ENCODE results near the gene BNIP5. TPM values are rescaled to one million over a fixed set of nuclear protein-coding genes. Genes with fewer than 3 reads are reported as not detected.

The BNIP5 gene
- total and polyA plus RNA-seq, 10 donors: 0.05 TPM; not detected in 9

DNA sequence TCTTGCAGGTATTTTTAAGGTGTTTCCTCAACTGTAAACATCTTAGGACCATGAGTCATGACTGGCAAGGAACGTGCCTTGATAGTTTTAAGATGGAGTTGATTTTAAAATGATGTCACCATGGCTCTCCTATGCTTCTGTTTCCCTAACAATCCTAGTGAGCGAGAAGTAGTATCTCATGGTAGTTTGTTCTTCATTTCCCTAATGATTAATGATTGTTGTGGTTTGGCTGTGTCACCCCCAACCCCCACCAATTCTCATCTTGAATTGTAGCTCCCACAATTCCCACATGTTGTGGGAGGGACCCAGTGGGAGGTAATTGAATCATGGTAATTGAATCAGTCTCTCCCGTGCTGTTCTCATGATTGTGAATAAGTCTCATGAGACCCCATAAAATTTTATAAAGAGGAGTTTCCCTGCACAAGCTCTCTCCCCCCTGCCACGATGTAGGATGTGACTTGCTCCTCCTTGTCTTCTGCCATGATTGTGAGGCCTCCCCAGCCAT is 16.8 kb upstream of the BNIP5 start:
- intact Hi-C loops (cut with DNase I; ENCODE audit: low total_unique reads): loop anchor here (10.0 kb wide), 1 partner anchor 229 kb away; no protein-coding TSS in a partner anchor
- no peak for DNase-seq

DNA sequence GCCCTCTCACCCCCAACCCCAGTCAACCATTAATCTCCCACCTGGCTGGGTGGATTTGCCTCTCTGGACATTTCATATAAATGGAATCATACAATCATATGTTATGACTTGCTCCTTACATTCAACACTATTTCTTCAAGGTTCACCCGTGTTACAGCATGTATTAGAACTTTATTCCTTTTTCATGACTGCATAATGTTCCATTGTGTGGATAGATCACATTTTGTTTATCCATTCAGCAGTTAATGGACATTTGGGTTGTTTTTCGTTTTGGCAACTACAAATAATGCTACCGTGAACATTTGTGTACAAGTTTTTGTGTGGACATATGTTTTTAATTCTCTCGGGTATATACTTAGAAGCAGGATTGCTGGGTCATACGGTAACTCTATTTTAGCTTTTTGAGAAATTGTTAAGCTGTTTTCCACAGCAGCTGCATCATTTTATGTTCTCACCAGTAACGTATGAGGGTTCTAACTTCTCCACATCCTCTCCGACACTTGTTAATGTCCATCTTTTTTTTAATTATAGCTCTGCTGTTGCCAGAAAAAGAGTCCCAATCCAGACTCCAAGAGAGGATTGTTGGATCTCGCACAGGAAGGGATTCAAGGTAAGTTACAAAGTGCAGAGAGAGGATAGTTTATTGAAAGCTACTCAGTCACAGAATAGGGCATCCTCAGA is 15.9 kb upstream of the BNIP5 start:
- H3K36me3 ChIP-seq: no peaks in the 10 kb centered on the region
- intact Hi-C loops (cut with DNase I; ENCODE audit: low total_unique reads): loop anchor here (10.0 kb wide), 1 partner anchor 228 kb away; no protein-coding TSS in a partner anchor
- no peak for DNase-seq
- H3K4me1 ChIP-seq: peaks cover 0 to 20% (median 8%) of the 10 kb centered on the region in 6 donors
- no peak overlapping the region for H3K4me3 ChIP-seq
- 90 to 94% (median 91%) methylated on average over 8 of the region's 8 CpGs for WGBS, 5 donors
- no peak for TF ChIP-seq POLR2A (IDR thresholded peaks at IDR 0.05)
- TF ChIP-seq, protein P1, sequence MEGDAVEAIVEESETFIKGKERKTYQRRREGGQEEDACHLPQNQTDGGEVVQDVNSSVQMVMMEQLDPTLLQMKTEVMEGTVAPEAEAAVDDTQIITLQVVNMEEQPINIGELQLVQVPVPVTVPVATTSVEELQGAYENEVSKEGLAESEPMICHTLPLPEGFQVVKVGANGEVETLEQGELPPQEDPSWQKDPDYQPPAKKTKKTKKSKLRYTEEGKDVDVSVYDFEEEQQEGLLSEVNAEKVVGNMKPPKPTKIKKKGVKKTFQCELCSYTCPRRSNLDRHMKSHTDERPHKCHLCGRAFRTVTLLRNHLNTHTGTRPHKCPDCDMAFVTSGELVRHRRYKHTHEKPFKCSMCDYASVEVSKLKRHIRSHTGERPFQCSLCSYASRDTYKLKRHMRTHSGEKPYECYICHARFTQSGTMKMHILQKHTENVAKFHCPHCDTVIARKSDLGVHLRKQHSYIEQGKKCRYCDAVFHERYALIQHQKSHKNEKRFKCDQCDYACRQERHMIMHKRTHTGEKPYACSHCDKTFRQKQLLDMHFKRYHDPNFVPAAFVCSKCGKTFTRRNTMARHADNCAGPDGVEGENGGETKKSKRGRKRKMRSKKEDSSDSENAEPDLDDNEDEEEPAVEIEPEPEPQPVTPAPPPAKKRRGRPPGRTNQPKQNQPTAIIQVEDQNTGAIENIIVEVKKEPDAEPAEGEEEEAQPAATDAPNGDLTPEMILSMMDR (IDR thresholded peaks at IDR 0.05 in 8 of 11, conservative IDR thresholded peaks at IDR 0.05 in 3 of 11): no peak
- TF ChIP-seq POLR2AphosphoS5 (IDR thresholded peaks at IDR 0.05): no peak
- peaks cover 0 to 43% (median 0%) of the 10 kb centered on the region in 7 donors for H3K27me3 ChIP-seq (replicated peaks in 1 of 7)
- H3K27ac ChIP-seq: no peak overlapping the region
- H3K9me3 ChIP-seq: peaks cover 0 to 5% (median 0%) of the 10 kb centered on the region in 8 donors

More for the DNA sequence above, 16.8 kb upstream of the BNIP5 start:
- TF ChIP-seq POLR2A (IDR thresholded peaks at IDR 0.05): no peak
- no peak for TF ChIP-seq POLR2AphosphoS5 (IDR thresholded peaks at IDR 0.05)
- TF ChIP-seq, protein P1 (IDR thresholded peaks at IDR 0.05 in 8 of 11, conservative IDR thresholded peaks at IDR 0.05 in 3 of 11): no peak
- H3K27ac ChIP-seq: no peak overlapping the region
- WGBS, 5 donors: 75 to 83% (median 78%) methylated on average over 4 of the region's 4 CpGs
- H3K4me1 ChIP-seq: peaks cover 0 to 25% (median 14%) of the 10 kb centered on the region in 6 donors
- H3K9me3 ChIP-seq: peaks cover 0 to 5% (median 0%) of the 10 kb centered on the region in 8 donors
- peaks cover 0 to 40% (median 0%) of the 10 kb centered on the region in 7 donors for H3K27me3 ChIP-seq (replicated peaks in 1 of 7)
- no peak overlapping the region for H3K4me3 ChIP-seq
- H3K36me3 ChIP-seq: no peaks in the 10 kb centered on the region

DNA sequence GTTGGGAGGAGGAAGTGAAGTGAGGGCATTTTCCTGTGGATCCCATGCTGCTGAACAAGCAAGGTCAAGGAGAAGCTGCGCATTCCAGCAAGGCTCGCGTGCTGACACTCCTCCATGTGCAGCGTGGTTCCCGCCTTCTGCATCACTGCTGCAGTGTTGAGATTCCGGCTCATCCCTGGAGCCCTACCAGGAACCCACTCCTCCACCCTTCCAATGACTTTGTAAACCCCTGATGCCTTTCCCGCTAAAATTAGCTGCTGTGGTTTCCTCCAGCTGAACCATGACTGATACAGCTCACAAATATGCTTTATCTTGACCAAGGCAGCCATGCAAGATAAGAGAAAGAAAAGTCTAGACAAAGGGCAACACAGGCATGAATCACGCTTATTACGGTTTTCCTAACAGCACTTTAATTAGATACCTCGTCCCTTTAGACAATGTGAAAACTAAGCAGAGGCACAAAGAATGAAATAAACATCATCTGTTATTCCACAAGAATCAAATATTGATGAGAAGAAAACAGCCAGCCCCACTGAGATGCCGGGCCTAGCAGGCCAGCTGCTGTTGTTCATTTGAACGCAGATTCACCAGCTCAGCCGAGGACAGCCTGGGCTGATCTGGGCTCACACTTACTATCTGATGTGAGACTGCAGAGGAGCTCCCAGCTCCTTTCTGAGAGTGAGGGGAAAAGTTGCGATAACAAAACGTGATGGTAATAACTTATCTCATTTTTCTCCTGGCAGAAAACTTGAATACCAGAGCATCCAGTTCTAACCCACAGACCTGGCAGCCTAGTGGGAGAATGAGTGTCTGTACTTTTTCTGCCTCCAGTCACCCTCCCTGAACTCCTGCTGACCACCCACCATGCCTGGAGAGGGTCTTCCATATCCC is 14.2 kb upstream of the BNIP5 start:
- TF ChIP-seq POLR2A (IDR thresholded peaks at IDR 0.05): no peak
- TF ChIP-seq POLR2AphosphoS5 (IDR thresholded peaks at IDR 0.05): no peak
- TF ChIP-seq, protein P1 (IDR thresholded peaks at IDR 0.05 in 8 of 11, conservative IDR thresholded peaks at IDR 0.05 in 3 of 11): no peak
- Histone ChIP-seq H3K4me1 (peaks cover 0 to 20% (median 8%) of the 10 kb centered on the region in 6 donors), H3K9me3 (peaks cover 0 to 5% (median 0%) of the 10 kb centered on the region in 8 donors), H3K36me3 (no peaks in the 10 kb centered on the region), H3K27me3 (replicated peaks in 1 of 7) (peaks cover 0 to 45% (median 0%) of the 10 kb centered on the region in 7 donors), H3K27ac (no peak overlapping the region), H3K4me3 (no peak overlapping the region)
- WGBS, 5 donors: 63 to 71% (median 67%) methylated on average over 15 of the region's 15 CpGs
- intact Hi-C loops (cut with DNase I; ENCODE audit: low total_unique reads): loop anchor here (10.0 kb wide), 1 partner anchor 226 kb away; no protein-coding TSS in a partner anchor
- no peak for DNase-seq

Measured in spleen (tissue), 11 donors.